ENCODE results near the gene DNAH14. TPM values are rescaled to one million over a fixed set of nuclear protein-coding genes. Genes with fewer than 3 reads are reported as not detected.

DNAH14 gene
- total RNA-seq, 1 experiment from 2014 or later: 39.7 TPM

DNA sequence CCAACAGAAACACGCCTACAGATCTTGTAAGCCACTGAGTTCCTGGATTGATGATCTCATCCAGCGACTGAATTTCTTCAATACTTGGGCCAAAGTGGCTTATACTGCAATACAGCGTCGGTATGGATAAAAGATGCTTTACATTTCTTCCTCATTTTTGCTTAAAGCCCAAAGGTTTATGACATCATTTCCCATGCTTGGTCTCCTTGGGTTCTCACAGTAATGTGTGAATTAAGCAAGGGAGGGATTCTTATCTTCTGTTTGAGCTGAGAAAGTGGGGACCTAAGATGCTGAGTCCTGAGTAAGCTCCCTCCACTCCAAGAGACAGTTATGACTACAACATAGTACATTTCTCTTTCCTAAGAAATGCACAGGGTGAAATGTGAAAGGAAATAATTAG is 458.9 kb downstream of the DNAH14 start:
- Histone ChIP-seq H3K18ac (ENCODE audit: insufficient read length, low read depth, low read length) (no peak overlapping the region), H2AFZ (ENCODE audit: low read length) (no peak overlapping the region), H3K27ac (ENCODE audit: insufficient read length, low read depth, low read length) (no peak overlapping the region), H2BK12ac (ENCODE audit: insufficient read length, low read depth, low read length) (no peak overlapping the region), H3K4me2 (ENCODE audit: insufficient read depth, insufficient read length, low read length) (no peak overlapping the region), H3K14ac (ENCODE audit: insufficient read depth, low read length) (no peak overlapping the region), H3K23ac (ENCODE audit: insufficient read length, low read depth, low read length) (no peak overlapping the region), H3K23me2 (ENCODE audit: insufficient read length, low read depth, low read length, poor library complexity, severe bottlenecking) (no peaks in the 10 kb centered on the region), H4K20me1 (ENCODE audit: control insufficient read depth, insufficient read depth, insufficient read length) (no peaks in the 10 kb centered on the region), H2BK15ac (ENCODE audit: low read depth, low read length) (no peak overlapping the region), H2BK5ac (ENCODE audit: insufficient read length, low read length) (no peak overlapping the region), H3K56ac (ENCODE audit: insufficient read length, low read depth, low read length) (no peak overlapping the region), H2BK20ac (ENCODE audit: low read depth, low read length, poor library complexity, severe bottlenecking) (no peak overlapping the region), H4K91ac (ENCODE audit: insufficient read length, low read depth, low read length) (no peak overlapping the region), H2AK5ac (ENCODE audit: insufficient read length, low read length) (no peak overlapping the region), H4K8ac (replicated peaks; ENCODE audit: insufficient read length, low read depth, low read length) (no peak overlapping the region), H3K4ac (ENCODE audit: low read depth, low read length) (no peak overlapping the region), H3K27me3 (ENCODE audit: insufficient read depth, low read length) (no peaks in the 10 kb centered on the region), H2BK120ac (ENCODE audit: low read depth, low read length, poor library complexity, severe bottlenecking) (no peak overlapping the region), H3K79me1 (ENCODE audit: insufficient read depth, low read depth, low read length, poor library complexity, severe bottlenecking) (no peaks in the 10 kb centered on the region), H3K9me3 (ENCODE audit: control insufficient read depth, low read depth, low read length) (no peaks in the 10 kb centered on the region), H3K4me1 (ENCODE audit: insufficient read depth, low read length) (no peaks in the 10 kb centered on the region; the same call in 1 of the 2 replicates), H3T11ph (ENCODE audit: low read length) (no peak overlapping the region), H3K79me2 (ENCODE audit: insufficient read depth, low read length) (no peaks in the 10 kb centered on the region), H4K5ac (ENCODE audit: insufficient read length, low read depth, low read length) (no peak overlapping the region), H3K9ac (ENCODE audit: extremely low read depth, insufficient read length, low read length) (no peak overlapping the region)
- H3K27me3 Mint-ChIP-seq (ENCODE audit: low read depth): no peaks in the 10 kb centered on the region; the same call in 1 of the 2 replicates
- WGBS (ENCODE audit: extremely low coverage, insufficient read length, low lambda C conversion rate): no CpG with 5 or more reads among the region's 4 CpGs
- peaks cover 5 to 7% of the 10 kb centered on the region in 2 experiments; a peak in 3 of 4 replicates for H3K4me1 Mint-ChIP-seq
- no peak overlapping the region for H3K27ac Mint-ChIP-seq
- DNase-seq: no peak
- no peaks in the 10 kb centered on the region for H3K9me3 Mint-ChIP-seq
- TF ChIP-seq CTCF (conservative IDR thresholded peaks at IDR 0.05): no peak
- H3K36me3 Mint-ChIP-seq (ENCODE audit: insufficient read depth in 1 of 3, low read depth in 3 of 3): no peaks in the 10 kb centered on the region
- H3K4me3 Mint-ChIP-seq: no peak overlapping the region
